Choroid plexus epithelial cell (primary cell): Measurements from ENCODE around the gene PAK5.

Experiments used
- DNase-seq: peaks from one replicate; pipeline ENCODE4 v3.0.0-alpha.2; 2010; ENCODE audit warnings: low read depth
- H3K4me3 ChIP-seq: 2 replicates; pipeline ENCODE4 v1.5.1; 2011; ENCODE audit warnings: low read depth, mild to moderate bottlenecking, control low read depth, low read length, moderate library complexity
- TF ChIP-seq, protein P1 (sequence below): conservative IDR thresholded peaks from 2 replicates; pipeline ENCODE4 v1.5.1; 2011; ENCODE audit warnings: low read depth, mild to moderate bottlenecking, control low read depth, inconsistent platforms, low read length, moderate library complexity

PAK5 gene

DNA sequence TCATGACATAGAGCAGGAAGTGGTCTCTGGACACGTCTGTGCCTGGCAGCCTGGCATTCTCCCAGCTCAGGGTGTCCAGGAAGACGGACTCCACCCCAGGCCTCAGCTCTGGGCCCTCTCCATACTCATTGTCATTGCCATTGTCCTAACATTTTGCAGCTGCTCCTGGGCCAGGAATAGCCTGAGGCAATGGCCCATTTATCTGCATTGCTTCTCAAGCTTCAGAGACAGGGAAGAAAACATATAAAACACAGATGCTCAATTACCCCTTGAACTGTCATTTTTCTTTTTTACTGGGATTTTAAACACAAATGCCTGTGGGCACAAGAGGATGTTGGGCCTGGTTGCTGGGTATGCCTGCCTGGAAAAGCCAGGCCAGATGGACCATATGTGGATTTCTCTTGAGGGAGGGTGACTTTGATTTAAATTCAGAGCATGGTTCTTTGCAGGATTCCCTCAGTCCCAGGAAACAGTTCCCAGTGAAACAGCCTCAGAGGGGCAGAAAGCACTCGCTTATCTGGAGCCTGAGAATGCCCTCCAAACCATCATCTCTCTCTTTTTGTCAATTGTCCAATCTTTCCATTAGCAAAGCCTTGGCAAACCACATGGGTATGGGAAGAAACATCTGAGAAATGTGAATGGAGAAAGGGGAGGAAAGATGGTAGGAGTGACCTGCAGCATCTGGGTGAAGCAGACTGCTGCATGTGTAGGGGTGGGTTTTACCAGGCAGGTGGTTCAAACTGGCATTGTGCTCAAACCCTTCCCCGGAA, 306.6 kb downstream of the PAK5 start:
- DNase-seq = no peak
- TF ChIP-seq, protein P1, sequence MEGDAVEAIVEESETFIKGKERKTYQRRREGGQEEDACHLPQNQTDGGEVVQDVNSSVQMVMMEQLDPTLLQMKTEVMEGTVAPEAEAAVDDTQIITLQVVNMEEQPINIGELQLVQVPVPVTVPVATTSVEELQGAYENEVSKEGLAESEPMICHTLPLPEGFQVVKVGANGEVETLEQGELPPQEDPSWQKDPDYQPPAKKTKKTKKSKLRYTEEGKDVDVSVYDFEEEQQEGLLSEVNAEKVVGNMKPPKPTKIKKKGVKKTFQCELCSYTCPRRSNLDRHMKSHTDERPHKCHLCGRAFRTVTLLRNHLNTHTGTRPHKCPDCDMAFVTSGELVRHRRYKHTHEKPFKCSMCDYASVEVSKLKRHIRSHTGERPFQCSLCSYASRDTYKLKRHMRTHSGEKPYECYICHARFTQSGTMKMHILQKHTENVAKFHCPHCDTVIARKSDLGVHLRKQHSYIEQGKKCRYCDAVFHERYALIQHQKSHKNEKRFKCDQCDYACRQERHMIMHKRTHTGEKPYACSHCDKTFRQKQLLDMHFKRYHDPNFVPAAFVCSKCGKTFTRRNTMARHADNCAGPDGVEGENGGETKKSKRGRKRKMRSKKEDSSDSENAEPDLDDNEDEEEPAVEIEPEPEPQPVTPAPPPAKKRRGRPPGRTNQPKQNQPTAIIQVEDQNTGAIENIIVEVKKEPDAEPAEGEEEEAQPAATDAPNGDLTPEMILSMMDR = no peak
- H3K4me3 ChIP-seq = no peak overlapping the region

- TF ChIP-seq, protein P1 = no peak
- no peak overlapping the region for H3K4me3 ChIP-seq
- DNase-seq = no peak
These were observed 307.3 kb downstream of the PAK5 start for GRCh38 chr20:9531581-9531980.

- H3K4me3 ChIP-seq = no peak overlapping the region
- TF ChIP-seq, protein P1 = no peak
- DNase-seq = no peak
These were observed 315.2 kb downstream of the PAK5 start for GRCh38 chr20:9523636-9524035.

DNA sequence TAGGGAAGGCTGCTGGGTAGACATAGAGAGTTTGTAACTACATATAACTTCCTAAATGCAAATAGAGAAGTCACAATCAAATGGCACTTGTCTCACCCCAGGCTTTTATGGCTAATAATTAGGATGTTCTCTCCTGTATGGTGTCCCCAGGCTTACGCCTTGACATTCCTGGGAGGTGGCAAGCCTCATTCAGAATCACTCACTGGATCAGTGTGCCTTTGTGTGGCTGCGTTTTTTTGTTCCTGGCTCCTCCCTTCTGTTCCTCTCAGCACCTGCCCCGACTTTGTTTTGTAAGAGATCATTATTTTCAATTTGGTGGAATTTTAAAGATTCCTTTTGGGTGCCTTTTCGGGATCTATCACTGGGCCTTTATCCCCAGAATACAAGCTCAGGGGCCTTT, 318.8 kb downstream of the PAK5 start:
- TF ChIP-seq, protein P1 = no peak
- no peak for DNase-seq
- H3K4me3 ChIP-seq = no peak overlapping the region

DNA sequence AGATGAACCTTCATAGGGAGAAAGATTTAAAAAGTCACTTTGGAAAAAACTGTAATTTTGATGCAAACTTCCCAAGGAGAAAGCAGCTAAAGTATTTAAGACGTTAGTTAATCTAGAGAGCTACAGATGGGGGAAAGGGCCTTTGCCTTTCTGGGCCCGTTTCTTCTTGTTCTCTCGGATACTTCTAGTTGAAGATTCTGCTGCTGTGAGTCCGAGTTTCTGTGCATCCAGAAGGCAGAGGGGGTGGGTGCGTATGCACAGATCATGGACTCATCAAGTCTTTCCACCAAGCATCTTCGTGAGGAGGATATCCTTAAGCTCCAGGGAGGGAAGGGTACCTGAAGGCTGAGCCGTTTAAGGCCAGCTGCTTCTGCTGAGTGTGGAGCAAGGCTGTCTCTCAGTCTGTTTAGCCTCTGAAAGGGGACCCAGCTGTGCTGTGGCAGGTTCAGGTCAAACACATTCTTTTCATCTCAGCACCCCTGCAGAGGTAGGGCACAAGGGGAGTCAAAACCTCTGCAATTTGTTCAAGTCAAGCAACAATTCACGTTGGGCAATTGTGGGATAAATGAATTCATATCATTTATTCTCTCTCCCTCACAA, 320.2 kb downstream of the PAK5 start:
- TF ChIP-seq, protein P1 = no peak
- no peak overlapping the region for H3K4me3 ChIP-seq
- no peak for DNase-seq

DNA sequence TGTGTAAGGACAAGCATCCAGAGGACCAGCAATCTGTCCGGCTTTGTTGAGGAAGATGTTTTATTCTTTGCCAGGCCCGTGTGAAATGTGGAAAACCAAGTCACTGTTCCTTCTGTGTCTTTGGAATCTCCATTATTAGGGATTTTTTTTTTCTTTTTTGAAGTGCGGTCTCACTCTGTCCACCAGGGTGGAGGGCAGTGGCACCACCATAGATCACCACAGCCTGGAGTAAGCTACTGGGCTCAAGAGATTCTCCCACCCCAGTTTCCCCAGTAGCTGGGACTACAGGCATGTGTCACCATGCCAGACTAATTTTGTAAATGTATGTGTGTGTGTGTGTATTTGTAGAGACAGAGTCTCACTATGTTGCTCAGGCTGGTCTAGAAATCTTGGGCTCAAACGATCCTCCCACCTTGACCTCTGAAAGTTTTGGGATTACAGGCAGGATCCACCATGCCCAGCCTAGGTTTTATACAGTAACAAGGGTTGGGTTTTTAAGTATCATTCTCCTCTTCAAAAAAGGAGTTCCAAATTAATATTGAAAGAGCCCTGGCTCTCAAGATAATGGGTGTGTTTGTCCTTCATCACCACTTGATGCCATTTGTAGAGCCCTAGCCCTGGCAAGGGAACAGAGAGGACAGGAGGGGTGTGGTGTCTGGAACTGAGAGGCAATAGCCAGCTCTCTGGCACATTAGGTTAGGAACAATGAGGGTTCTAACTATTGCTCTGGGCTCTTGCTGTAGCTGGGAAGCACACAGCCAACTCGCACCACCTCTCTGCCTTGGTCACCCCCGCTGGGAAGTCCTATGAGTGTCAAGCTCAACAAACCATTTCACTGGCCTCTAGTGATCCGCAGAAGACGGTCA, 321.3 kb downstream of the PAK5 start:
- no peak for DNase-seq
- no peak overlapping the region for H3K4me3 ChIP-seq
- TF ChIP-seq, protein P1 = no peak
